A549 (cell line): ENCODE data around the gene PDGFC. TPM values are rescaled to one million over a fixed set of nuclear protein-coding genes. Genes with fewer than 3 reads are reported as not detected.

Source experiments
- ATAC-seq, 2 experiments: fragments of 200-7000 bp in 1 of 2; fragments of >200 bp in 1 of 2; cut with Nextera tagmentation in 1 of 2; cut with Tn5 transposase in 1 of 2; 3 replicates each; pipeline versions ENCODE4 v1.8.0 to v1.9.1; 2018 to 2020; ENCODE audit warnings: mild to moderate bottlenecking in 1 of 2, moderate library complexity in 1 of 2
- CTCF ChIA-PET: fragments of 300-600 bp; sonication (Branson Sonifier 250); formaldehyde crosslinking; extraction: SDS; loops from one replicate; lab custom pipeline; 2021; ENCODE audit warnings: antibody characterized with exemption, inconsistent platforms; lab: Yijun Ruan, JAX
- POLR2A ChIA-PET: fragments of 350-600 bp; formaldehyde crosslinking; extraction: SDS; loops from one replicate; lab custom pipeline; 2021; ENCODE audit warnings: antibody characterized with exemption, inconsistent platforms; lab: Yijun Ruan, JAX
- DNase-seq, 2 experiments: peaks; one replicate each; pipeline versions ENCODE4 v3.0.0 to v3.0.0-alpha.2; 2011 to 2016; ENCODE audit warnings: low read depth in 1 of 2, low spot score in 1 of 2
- FAIRE-seq: peaks from 2 replicates; lab custom pipeline; 2011; peaks lifted over from hg19 to GRCh38; lab: Jason Lieb, UNC
- H3K27ac ChIP-seq, 2 experiments: fragments of >200 bp; sonication (Bioruptor Twin); formaldehyde crosslinking; 3 replicates each; pipeline ENCODE4 v1.5.1; 2016 to 2017
- H3K4me1 ChIP-seq: fragments of >200 bp; sonication (Bioruptor Twin); formaldehyde crosslinking; 3 replicates; pipeline ENCODE4 v1.6.1; 2016
- H3K4me2 ChIP-seq: fragments of >200 bp; sonication (Bioruptor Twin); formaldehyde crosslinking; 3 replicates; pipeline ENCODE4 v1.6.1; 2016
- H3K4me3 ChIP-seq: fragments of >200 bp; sonication (Bioruptor Twin); formaldehyde crosslinking; 3 replicates; pipeline ENCODE4 v1.5.1; 2016
- H3K9me3 ChIP-seq: fragments of >200 bp; sonication (Bioruptor Twin); formaldehyde crosslinking; 3 replicates; pipeline ENCODE4 v1.6.1; 2016
- ATOH8 ChIP-seq: fragments of 250-450 bp; sonication (Bioruptor Pico); IDR thresholded peaks from 2 replicates; pipeline ENCODE4 v1.5.0; 2020; ENCODE audit warnings: low read depth, mild to moderate bottlenecking, moderate library complexity
- BHLHE40 ChIP-seq: IDR thresholded peaks from 2 replicates; pipeline ENCODE4 v1.6.1; 2012; ENCODE audit warnings: low read depth, low read length, inconsistent platforms
- CBX2 ChIP-seq: fragments of 200-600 bp; sonication (generic); IDR thresholded peaks from 2 replicates; pipeline ENCODE4 v1.6.1; 2016; ENCODE audit warnings: low read depth, mild to moderate bottlenecking, borderline replicate concordance
- CBX8 ChIP-seq: fragments of 200-600 bp; sonication (generic); IDR thresholded peaks from 2 replicates; pipeline ENCODE4 v1.6.1; 2016
- CEBPB ChIP-seq, 2 experiments: fragments of >200 bp in 1 of 2; sonication (Bioruptor Twin) in 1 of 2; formaldehyde crosslinking in 1 of 2; IDR thresholded peaks; 2 replicates each; pipeline ENCODE4 v1.6.1; 2012 to 2016
- CHD2 ChIP-seq: fragments of 150-350 bp; IDR thresholded peaks from 2 replicates; pipeline ENCODE4 v1.6.1; 2014; ENCODE audit warnings: low read length; ENCODE audit not compliant: partially characterized antibody
- ESRRA ChIP-seq: fragments of 150-350 bp; IDR thresholded peaks from 2 replicates; pipeline ENCODE4 v1.6.1; 2014; ENCODE audit warnings: mild to moderate bottlenecking, low read length, borderline replicate concordance
- FOSB ChIP-seq: fragments of 250-450 bp; sonication (Bioruptor Pico); IDR thresholded peaks from 2 replicates; pipeline ENCODE4 v1.5.0; 2020; ENCODE audit warnings: mild to moderate bottlenecking, moderate library complexity
- GATA3 ChIP-seq: IDR thresholded peaks from 2 replicates; pipeline ENCODE4 v1.6.1; 2012; ENCODE audit warnings: borderline replicate concordance
- HDAC2 ChIP-seq: fragments of 200-600 bp; sonication (generic); IDR thresholded peaks from 2 replicates; pipeline ENCODE4 v1.6.1; 2016
- HEYL ChIP-seq: fragments of 250-450 bp; sonication (Bioruptor Pico); IDR thresholded peaks from 2 replicates; pipeline ENCODE4 v1.8.0; 2021; ENCODE audit warnings: mild to moderate bottlenecking, moderate library complexity
- MAFK ChIP-seq: fragments of 450-650 bp; IDR thresholded peaks from 2 replicates; pipeline ENCODE4 v1.6.1; 2014; ENCODE audit not compliant: partially characterized antibody
- MAX ChIP-seq: IDR thresholded peaks from 2 replicates; pipeline ENCODE4 v1.6.1; 2012
- MYC ChIP-seq: IDR thresholded peaks from 2 replicates; pipeline ENCODE4 v1.6.1; 2012; ENCODE audit warnings: mild to moderate bottlenecking, inconsistent platforms, low read length, improper control_type of control experiment, borderline replicate concordance
- NFE2L2 ChIP-seq: fragments of 150-350 bp; conservative IDR thresholded peaks from 2 replicates; pipeline ENCODE4 v1.6.1; 2014; ENCODE audit warnings: low read length
- NPAS2 ChIP-seq: fragments of 250-450 bp; sonication (Bioruptor Pico); IDR thresholded peaks from 2 replicates; pipeline ENCODE4 v1.8.0; 2022; ENCODE audit warnings: mild to moderate bottlenecking, moderate library complexity, borderline replicate concordance
- PBX3 ChIP-seq: IDR thresholded peaks from 2 replicates; pipeline ENCODE4 v1.6.1; 2012
- RAD21 ChIP-seq, 2 experiments: fragments of >200 bp in 1 of 2; sonication (Bioruptor Twin) in 1 of 2; formaldehyde crosslinking in 1 of 2; IDR thresholded peaks in 1 of 2; conservative IDR thresholded peaks in 1 of 2; 2 replicates in 1 of 2; 3 replicates in 1 of 2; pipeline ENCODE4 v1.6.1; 2012 to 2018; ENCODE audit warnings: inconsistent platforms in 1 of 2
- RARB ChIP-seq: fragments of 250-450 bp; sonication (Bioruptor Pico); IDR thresholded peaks from 2 replicates; pipeline ENCODE4 v1.8.0; 2021; ENCODE audit warnings: mild to moderate bottlenecking, moderate library complexity
- RCOR1 ChIP-seq: fragments of 150-350 bp; IDR thresholded peaks from 2 replicates; pipeline ENCODE4 v1.6.1; 2014; ENCODE audit warnings: antibody characterized with exemption, low read length, low read depth
- SMC3 ChIP-seq: fragments of >200 bp; sonication (Bioruptor Twin); formaldehyde crosslinking; IDR thresholded peaks from 3 replicates; pipeline ENCODE4 v1.6.1; 2018; ENCODE audit warnings: inconsistent platforms
- SREBF2 ChIP-seq: fragments of 450-650 bp; IDR thresholded peaks from 2 replicates; pipeline ENCODE4 v1.6.1; 2014; ENCODE audit warnings: mild to moderate bottlenecking, moderate library complexity
- TFCP2L1 ChIP-seq: fragments of 250-450 bp; sonication (Bioruptor Pico); IDR thresholded peaks from 2 replicates; pipeline ENCODE4 v1.5.0; 2021; ENCODE audit warnings: mild to moderate bottlenecking
- ZC3H11A ChIP-seq: fragments of 450-650 bp; IDR thresholded peaks from 2 replicates; pipeline ENCODE4 v1.6.1; 2014; ENCODE audit warnings: antibody characterized with exemption, mild to moderate bottlenecking
- ZFP36 ChIP-seq: fragments of 450-650 bp; IDR thresholded peaks from 2 replicates; pipeline ENCODE4 v1.6.1; 2014; ENCODE audit warnings: borderline replicate concordance; ENCODE audit not compliant: partially characterized antibody
- WGBS: methylation state at CpG from one replicate; pipeline ENCODE4 v1.1.6; 2017; ENCODE audit errors: missing lambda C conversion rate; 5-methylcytosine and 5-hydroxymethylcytosine counted together
- polyA plus RNA-seq, 4 experiments: library from polyadenylated mRNA; depleted of rRNA in 3 of 4; stranded (reverse); fragments of >200 nt; fragmentation: RNase III in 1 of 4; extraction: RNeasy Plus Mini Kit Qiagen cat#74134 plus additional on column Dnase treatment in 1 of 4; gene quantifications; 2 replicates in 3 of 4; 3 replicates in 1 of 4; pipeline ENCODE4 v1.2.3, GENCODE V29; 2011 to 2017
- TF ChIP-seq, protein P1 (sequence below): fragments of 150-350 bp; IDR thresholded peaks from 2 replicates; pipeline ENCODE4 v1.6.1; 2014; ENCODE audit warnings: low read depth, mild to moderate bottlenecking, low read length
- TF ChIP-seq, protein P2 (sequence below): fragments of >200 bp; sonication (Bioruptor Twin); formaldehyde crosslinking; IDR thresholded peaks from 2 replicates; pipeline ENCODE4 v1.6.1; 2016
- TF ChIP-seq, protein P3 (sequence below): fragments of >200 bp; sonication (Bioruptor Twin); formaldehyde crosslinking; IDR thresholded peaks from 3 replicates; pipeline ENCODE4 v1.5.1; 2016

The PDGFC gene
- polyA plus RNA-seq, 2 of the 4 experiments (the other 2 are of a cell fraction): 3.5 to 4.1 TPM

- ChIA-PET CTCF (no interaction called here), POLR2A (no interaction called here)
- Histone ChIP-seq H3K4me3 (no peak overlapping the region), H3K4me2 (no peak overlapping the region), H3K27ac (no peak overlapping the region), H3K9me3 (no peaks in the 10 kb centered on the region), H3K4me1 (no peaks in the 10 kb centered on the region)
- FAIRE-seq (no peak), ATAC-seq (no peak), DNase-seq (no peak)
- 87% methylated on average over 3 of the region's 3 CpGs for WGBS
- no peak for TF ChIP-seq ESRRA
- TF ChIP-seq NFE2L2: no peak
- no peak for TF ChIP-seq RAD21 (conservative IDR thresholded peaks at IDR 0.05 in 1 of 2, IDR thresholded peaks at IDR 0.05 in 1 of 2)
- TF ChIP-seq, protein P1, sequence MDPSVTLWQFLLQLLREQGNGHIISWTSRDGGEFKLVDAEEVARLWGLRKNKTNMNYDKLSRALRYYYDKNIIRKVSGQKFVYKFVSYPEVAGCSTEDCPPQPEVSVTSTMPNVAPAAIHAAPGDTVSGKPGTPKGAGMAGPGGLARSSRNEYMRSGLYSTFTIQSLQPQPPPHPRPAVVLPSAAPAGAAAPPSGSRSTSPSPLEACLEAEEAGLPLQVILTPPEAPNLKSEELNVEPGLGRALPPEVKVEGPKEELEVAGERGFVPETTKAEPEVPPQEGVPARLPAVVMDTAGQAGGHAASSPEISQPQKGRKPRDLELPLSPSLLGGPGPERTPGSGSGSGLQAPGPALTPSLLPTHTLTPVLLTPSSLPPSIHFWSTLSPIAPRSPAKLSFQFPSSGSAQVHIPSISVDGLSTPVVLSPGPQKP: no peak
- TF ChIP-seq HDAC2: no peak
- no peak for TF ChIP-seq NPAS2 (CRISPR knock-in tag)
- no peak for TF ChIP-seq HEYL (CRISPR knock-in tag)
- TF ChIP-seq ZFP36: no peak
- no peak for TF ChIP-seq CEBPB (IDR thresholded peaks at IDR 0.05)
- TF ChIP-seq, protein P2, sequence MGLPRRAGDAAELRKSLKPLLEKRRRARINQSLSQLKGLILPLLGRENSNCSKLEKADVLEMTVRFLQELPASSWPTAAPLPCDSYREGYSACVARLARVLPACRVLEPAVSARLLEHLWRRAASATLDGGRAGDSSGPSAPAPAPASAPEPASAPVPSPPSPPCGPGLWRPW: no peak
- TF ChIP-seq FOSB (CRISPR knock-in tag): no peak
- TF ChIP-seq MAX: no peak
- TF ChIP-seq, protein P3, sequence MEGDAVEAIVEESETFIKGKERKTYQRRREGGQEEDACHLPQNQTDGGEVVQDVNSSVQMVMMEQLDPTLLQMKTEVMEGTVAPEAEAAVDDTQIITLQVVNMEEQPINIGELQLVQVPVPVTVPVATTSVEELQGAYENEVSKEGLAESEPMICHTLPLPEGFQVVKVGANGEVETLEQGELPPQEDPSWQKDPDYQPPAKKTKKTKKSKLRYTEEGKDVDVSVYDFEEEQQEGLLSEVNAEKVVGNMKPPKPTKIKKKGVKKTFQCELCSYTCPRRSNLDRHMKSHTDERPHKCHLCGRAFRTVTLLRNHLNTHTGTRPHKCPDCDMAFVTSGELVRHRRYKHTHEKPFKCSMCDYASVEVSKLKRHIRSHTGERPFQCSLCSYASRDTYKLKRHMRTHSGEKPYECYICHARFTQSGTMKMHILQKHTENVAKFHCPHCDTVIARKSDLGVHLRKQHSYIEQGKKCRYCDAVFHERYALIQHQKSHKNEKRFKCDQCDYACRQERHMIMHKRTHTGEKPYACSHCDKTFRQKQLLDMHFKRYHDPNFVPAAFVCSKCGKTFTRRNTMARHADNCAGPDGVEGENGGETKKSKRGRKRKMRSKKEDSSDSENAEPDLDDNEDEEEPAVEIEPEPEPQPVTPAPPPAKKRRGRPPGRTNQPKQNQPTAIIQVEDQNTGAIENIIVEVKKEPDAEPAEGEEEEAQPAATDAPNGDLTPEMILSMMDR: no peak
Observed at GRCh38 chr4:156832886-156833285, 138.7 kb downstream of the PDGFC start.

GRCh38 chr4:156830351-156830750 lies 141.2 kb downstream of the PDGFC start:
- no peaks in the 10 kb centered on the region for H3K4me1 ChIP-seq
- FAIRE-seq (no peak), DNase-seq (no peak), ATAC-seq (no peak)
- no peaks in the 10 kb centered on the region for H3K9me3 ChIP-seq
- POLR2A ChIA-PET: no interaction called here
- CTCF ChIA-PET: interaction anchor here (0.6 kb wide), 1 partner anchor 144 kb away, joined by 3 read pairs; no protein-coding TSS in a partner anchor
- no peak overlapping the region for H3K4me2 ChIP-seq
- no peak overlapping the region for H3K4me3 ChIP-seq
- H3K27ac ChIP-seq: no peak overlapping the region
- 84% methylated on average over 4 of the region's 4 CpGs for WGBS
- TF ChIP-seq GATA3: no peak
- no peak for TF ChIP-seq ZC3H11A
- TF ChIP-seq ATOH8 (CRISPR knock-in tag): no peak
- TF ChIP-seq FOSB (CRISPR knock-in tag): no peak
- no peak for TF ChIP-seq TFCP2L1
- no peak for TF ChIP-seq CBX2
- no peak for TF ChIP-seq BHLHE40

DNA sequence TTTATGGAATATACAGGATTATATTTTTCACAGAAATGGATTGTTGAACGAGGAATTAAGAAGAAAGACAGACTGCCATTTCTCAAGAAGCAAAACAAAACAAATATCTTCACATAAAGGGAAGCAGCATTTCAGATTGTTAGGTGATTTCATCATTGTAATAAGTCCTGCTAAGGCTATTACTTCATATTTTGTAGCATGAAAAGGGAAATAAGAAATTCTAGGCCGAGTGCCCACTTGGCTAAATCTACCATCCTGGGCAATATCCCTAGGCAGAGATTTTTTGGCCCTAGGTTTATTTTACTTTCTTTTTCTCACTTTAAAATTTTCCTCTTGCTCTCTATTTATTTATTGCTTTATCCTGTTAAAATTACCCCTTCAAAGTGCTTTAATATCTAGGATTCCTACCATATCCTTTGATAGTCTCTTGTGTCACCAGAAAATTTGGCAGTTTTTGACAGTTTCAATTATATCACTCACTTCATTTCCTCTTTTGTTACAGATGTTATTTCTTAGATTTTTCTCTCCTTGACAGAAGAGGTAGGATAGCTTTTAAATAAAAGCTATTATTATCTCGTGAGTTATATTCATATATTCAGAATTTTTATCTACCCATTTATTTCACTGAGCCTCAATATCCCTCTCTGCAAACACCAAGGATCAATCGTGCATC lies 142.3 kb downstream of the PDGFC start:
- Histone ChIP-seq H3K4me3 (no peak overlapping the region), H3K4me1 (no peaks in the 10 kb centered on the region), H3K27ac (no peak overlapping the region), H3K9me3 (no peaks in the 10 kb centered on the region), H3K4me2 (no peak overlapping the region)
- POLR2A ChIA-PET: no interaction called here
- no peak for FAIRE-seq
- no peak for DNase-seq
- WGBS: 75% methylated on average over 4 of the region's 4 CpGs
- CTCF ChIA-PET: no interaction called here
- ATAC-seq: no peak
- TF ChIP-seq MAFK (no peak), GATA3 (no peak), SREBF2 (no peak), MYC (no peak), CHD2 (no peak), PBX3 (no peak), RCOR1 (no peak), RARB (CRISPR knock-in tag) (no peak), CBX8 (no peak), HDAC2 (no peak), FOSB (CRISPR knock-in tag) (no peak), SMC3 (no peak)
- TF ChIP-seq, protein P1: no peak
